ENCODE measurements around the gene FZD8. TPM values are rescaled to one million over a fixed set of nuclear protein-coding genes. Genes with fewer than 3 reads are reported as not detected.

FZD8 gene
- total and polyA plus RNA-seq, 2 of the 4 experiments (the other 2 are of a cell fraction) = 3.6 to 3.9 TPM

DNA sequence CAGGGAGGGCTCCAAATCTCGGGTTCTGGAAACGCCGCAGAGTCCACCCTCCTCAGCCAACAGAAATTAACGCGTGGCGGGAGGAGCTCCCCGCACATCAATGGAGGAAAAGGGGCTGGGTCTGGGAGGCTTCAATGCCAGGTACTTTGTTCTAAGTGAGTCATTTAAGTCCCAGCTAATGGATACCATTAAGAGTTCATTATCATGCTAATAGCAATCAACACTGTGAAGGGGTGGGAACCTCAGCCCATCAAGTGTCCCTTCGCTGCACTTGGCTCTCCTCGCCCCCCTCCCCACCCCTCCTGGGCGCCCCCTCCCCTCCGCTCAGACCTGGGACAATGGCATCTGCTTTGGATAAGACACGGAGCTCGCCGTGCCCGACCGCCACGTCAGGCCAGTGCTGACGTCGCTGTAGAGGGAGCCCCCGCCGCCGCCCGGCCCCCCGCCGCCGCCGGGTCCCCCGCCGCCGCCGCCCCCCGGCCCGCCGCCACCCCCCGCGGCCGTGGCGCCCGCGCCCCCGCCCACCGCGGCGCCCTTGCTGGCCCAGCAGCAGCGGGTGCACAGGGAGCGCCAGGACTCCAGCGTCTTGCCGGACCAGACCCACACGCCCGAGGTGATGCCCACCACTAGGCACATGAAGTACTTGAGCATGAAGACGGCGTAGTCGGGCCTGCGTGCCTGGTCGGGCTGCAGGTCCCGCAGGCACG lies 2.9 kb downstream of the FZD8 start:
- peak overlapping the region; percentile 4; the same call in 1 of the 2 replicates for H2AK5ac ChIP-seq (ENCODE audit: low read depth, low read length)
- no peak for ATAC-seq (ENCODE audit: low read depth)
- no peak for TF ChIP-seq BHLHE40 (IDR thresholded peaks at IDR 0.05; ENCODE audit: low read depth, low read length)
- TF ChIP-seq, protein P1, sequence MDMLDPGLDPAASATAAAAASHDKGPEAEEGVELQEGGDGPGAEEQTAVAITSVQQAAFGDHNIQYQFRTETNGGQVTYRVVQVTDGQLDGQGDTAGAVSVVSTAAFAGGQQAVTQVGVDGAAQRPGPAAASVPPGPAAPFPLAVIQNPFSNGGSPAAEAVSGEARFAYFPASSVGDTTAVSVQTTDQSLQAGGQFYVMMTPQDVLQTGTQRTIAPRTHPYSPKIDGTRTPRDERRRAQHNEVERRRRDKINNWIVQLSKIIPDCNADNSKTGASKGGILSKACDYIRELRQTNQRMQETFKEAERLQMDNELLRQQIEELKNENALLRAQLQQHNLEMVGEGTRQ (IDR thresholded peaks at IDR 0.05; ENCODE audit: low read depth, low read length) = no peak
- no peak for TF ChIP-seq SMC3 (IDR thresholded peaks at IDR 0.05; ENCODE audit: low read depth, low read length)
- no peak for TF ChIP-seq FOS (IDR thresholded peaks at IDR 0.05; ENCODE audit: low read depth, low read length)
- TF ChIP-seq MAZ (IDR thresholded peaks at IDR 0.05; ENCODE audit: borderline replicate concordance, low read depth, low read length) = no peak
- no peak for TF ChIP-seq MAFK (IDR thresholded peaks at IDR 0.05; ENCODE audit: low read depth, low read length)
- TF ChIP-seq, protein P2, sequence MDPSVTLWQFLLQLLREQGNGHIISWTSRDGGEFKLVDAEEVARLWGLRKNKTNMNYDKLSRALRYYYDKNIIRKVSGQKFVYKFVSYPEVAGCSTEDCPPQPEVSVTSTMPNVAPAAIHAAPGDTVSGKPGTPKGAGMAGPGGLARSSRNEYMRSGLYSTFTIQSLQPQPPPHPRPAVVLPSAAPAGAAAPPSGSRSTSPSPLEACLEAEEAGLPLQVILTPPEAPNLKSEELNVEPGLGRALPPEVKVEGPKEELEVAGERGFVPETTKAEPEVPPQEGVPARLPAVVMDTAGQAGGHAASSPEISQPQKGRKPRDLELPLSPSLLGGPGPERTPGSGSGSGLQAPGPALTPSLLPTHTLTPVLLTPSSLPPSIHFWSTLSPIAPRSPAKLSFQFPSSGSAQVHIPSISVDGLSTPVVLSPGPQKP (IDR thresholded peaks at IDR 0.05; ENCODE audit: borderline replicate concordance, low read depth, low read length) = no peak
- TF ChIP-seq RFX5 (IDR thresholded peaks at IDR 0.05; ENCODE audit: low read depth, low read length) = no peak
- no peak for TF ChIP-seq RCOR1 (IDR thresholded peaks at IDR 0.05; ENCODE audit: insufficient replicate concordance, low read length)
- no peak for TF ChIP-seq NFE2L2 (IDR thresholded peaks at IDR 0.05; ENCODE audit: low read depth, low read length)
- TF ChIP-seq RAD21 (IDR thresholded peaks at IDR 0.05; ENCODE audit: low read length) = no peak
- TF ChIP-seq CHD1 (IDR thresholded peaks at IDR 0.05; ENCODE audit: low read depth, low read length) = no peak
- TF ChIP-seq CEBPB (IDR thresholded peaks at IDR 0.05; ENCODE audit: low read depth, low read length) = no peak
- TF ChIP-seq, protein P3, sequence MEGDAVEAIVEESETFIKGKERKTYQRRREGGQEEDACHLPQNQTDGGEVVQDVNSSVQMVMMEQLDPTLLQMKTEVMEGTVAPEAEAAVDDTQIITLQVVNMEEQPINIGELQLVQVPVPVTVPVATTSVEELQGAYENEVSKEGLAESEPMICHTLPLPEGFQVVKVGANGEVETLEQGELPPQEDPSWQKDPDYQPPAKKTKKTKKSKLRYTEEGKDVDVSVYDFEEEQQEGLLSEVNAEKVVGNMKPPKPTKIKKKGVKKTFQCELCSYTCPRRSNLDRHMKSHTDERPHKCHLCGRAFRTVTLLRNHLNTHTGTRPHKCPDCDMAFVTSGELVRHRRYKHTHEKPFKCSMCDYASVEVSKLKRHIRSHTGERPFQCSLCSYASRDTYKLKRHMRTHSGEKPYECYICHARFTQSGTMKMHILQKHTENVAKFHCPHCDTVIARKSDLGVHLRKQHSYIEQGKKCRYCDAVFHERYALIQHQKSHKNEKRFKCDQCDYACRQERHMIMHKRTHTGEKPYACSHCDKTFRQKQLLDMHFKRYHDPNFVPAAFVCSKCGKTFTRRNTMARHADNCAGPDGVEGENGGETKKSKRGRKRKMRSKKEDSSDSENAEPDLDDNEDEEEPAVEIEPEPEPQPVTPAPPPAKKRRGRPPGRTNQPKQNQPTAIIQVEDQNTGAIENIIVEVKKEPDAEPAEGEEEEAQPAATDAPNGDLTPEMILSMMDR (conservative IDR thresholded peaks at IDR 0.05; ENCODE audit: low read depth, low read length) = no peak

More for the DNA sequence above, 2.9 kb downstream of the FZD8 start:
- intact Hi-C loops (cut with micrococcal nuclease) = loop anchor here (10.0 kb wide), 1 partner anchor 856 kb away; no protein-coding TSS in a partner anchor
- H3K79me1 ChIP-seq (ENCODE audit: low read depth in 1 of 2, low read length in 2 of 2) = peaks cover 12 to 21% of the 10 kb centered on the region in 2 experiments
- peak overlapping the region; percentile 91 for H2AFZ ChIP-seq (replicated peaks; ENCODE audit: low read length, poor library complexity)
- no peaks in the 10 kb centered on the region for H3K9me1 ChIP-seq (ENCODE audit: insufficient read depth, low read length)
- H3K23ac ChIP-seq (ENCODE audit: low read depth, low read length) = peak overlapping the region; percentile 56
- H4K5ac ChIP-seq (ENCODE audit: low read depth, low read length) = no peak overlapping the region
- ChIA-PET CTCF (interaction anchor here (0.6 to 2.0 kb wide), 2 partner anchors 1140 to 1194 kb away, joined by 4 to 6 read pairs; no protein-coding TSS in a partner anchor), POLR2A (ENCODE audit: unreplicated experiment) (interaction anchor here (0.6 kb wide), 2 partner anchors 903 to 1117 kb away, joined by 4 to 6 read pairs; no protein-coding TSS in a partner anchor)
- peak overlapping the region; percentile 36; the same call in 1 of the 2 replicates for H3K9ac ChIP-seq (ENCODE audit: low read depth, low read length)
- no peak overlapping the region for H3K18ac ChIP-seq (ENCODE audit: low read depth, low read length)
- H4K20me1 ChIP-seq (ENCODE audit: insufficient read depth, low read length) = peaks cover 8% of the 10 kb centered on the region; the same call in 1 of the 2 replicates
- peak overlapping the region; percentile 56 for H2BK120ac ChIP-seq (ENCODE audit: low read depth, low read length)
- no peak overlapping the region for H2BK20ac ChIP-seq (ENCODE audit: low read depth, low read length)
- H3K14ac ChIP-seq (replicated peaks; ENCODE audit: low read depth, low read length) = peak overlapping the region; percentile 64; the same call in 1 of the 2 replicates
- peak overlapping the region; percentile 91 for H3K4me3 ChIP-seq (ENCODE audit: insufficient read depth, low read depth, low read length)
- H3K4ac ChIP-seq (ENCODE audit: low read depth, low read length) = peak overlapping the region; percentile 37; the same call in 1 of the 2 replicates
- H4K8ac ChIP-seq (ENCODE audit: low read depth in 2 of 2, low read length in 2 of 2) = peak overlapping the region; percentile 5 to 50; a peak in 2 of 4 replicates
- H2BK5ac ChIP-seq (ENCODE audit: low read depth, low read length, poor library complexity, severe bottlenecking) = peak overlapping the region; percentile 3
- no peak for DNase-seq
- no peaks in the 10 kb centered on the region for H3K36me3 ChIP-seq (ENCODE audit: control insufficient read depth, insufficient read depth, low read length)
- no peaks in the 10 kb centered on the region for H3K9me3 ChIP-seq (ENCODE audit: control insufficient read depth, insufficient read depth, low read length)
- no peak overlapping the region; the same call in 1 of the 2 replicates for H3K27ac ChIP-seq (ENCODE audit: insufficient read depth, low read length)
- dilution Hi-C loops (cut with HindIII; ENCODE audit: low sequenced_read_pairs, unreplicated experiment) = no loop called here
- H3K56ac ChIP-seq (ENCODE audit: extremely low read depth, insufficient read depth, low read length) = no peak overlapping the region
- no TSS peak for BruUV-seq (replicated peaks)
- in situ Hi-C loops (cut with MboI; ENCODE audit: low sequenced_read_pairs) = no loop called here
- H4K91ac ChIP-seq (ENCODE audit: insufficient read depth, low read depth, low read length) = no peak overlapping the region; the same call in none of the 2 replicates
- H3K4me1 ChIP-seq (ENCODE audit: control insufficient read depth, insufficient read depth, low read length) = peaks cover 5% of the 10 kb centered on the region
- H2AK9ac ChIP-seq (replicated peaks; ENCODE audit: low read depth, low read length, poor library complexity) = peak overlapping the region; percentile 50
- 11% methylated on average over 13 of the region's 57 CpGs; no CpG with 5 or more reads in 1 of the 2 experiments for WGBS, 2 experiments (ENCODE audit: extremely low coverage in 2 of 2, insufficient read length in 1 of 2)
- no peak overlapping the region for H2BK15ac ChIP-seq (ENCODE audit: low read depth, low read length)
- peak overlapping the region; percentile 84 for H3K4me2 ChIP-seq (ENCODE audit: low read depth, low read length)
- no peaks in the 10 kb centered on the region for H3K27me3 ChIP-seq (ENCODE audit: control insufficient read depth, insufficient read depth, low read length)
